ENCODE results near the gene PRPF6. TPM values are rescaled to one million over a fixed set of nuclear protein-coding genes. Genes with fewer than 3 reads are reported as not detected.

Gene PRPF6
- total and polyA plus RNA-seq, 2 of the 13 experiments (the other 11 are each of a cell fraction or from before 2014, with no cell fraction given), result 63.7 to 101 TPM

DNA sequence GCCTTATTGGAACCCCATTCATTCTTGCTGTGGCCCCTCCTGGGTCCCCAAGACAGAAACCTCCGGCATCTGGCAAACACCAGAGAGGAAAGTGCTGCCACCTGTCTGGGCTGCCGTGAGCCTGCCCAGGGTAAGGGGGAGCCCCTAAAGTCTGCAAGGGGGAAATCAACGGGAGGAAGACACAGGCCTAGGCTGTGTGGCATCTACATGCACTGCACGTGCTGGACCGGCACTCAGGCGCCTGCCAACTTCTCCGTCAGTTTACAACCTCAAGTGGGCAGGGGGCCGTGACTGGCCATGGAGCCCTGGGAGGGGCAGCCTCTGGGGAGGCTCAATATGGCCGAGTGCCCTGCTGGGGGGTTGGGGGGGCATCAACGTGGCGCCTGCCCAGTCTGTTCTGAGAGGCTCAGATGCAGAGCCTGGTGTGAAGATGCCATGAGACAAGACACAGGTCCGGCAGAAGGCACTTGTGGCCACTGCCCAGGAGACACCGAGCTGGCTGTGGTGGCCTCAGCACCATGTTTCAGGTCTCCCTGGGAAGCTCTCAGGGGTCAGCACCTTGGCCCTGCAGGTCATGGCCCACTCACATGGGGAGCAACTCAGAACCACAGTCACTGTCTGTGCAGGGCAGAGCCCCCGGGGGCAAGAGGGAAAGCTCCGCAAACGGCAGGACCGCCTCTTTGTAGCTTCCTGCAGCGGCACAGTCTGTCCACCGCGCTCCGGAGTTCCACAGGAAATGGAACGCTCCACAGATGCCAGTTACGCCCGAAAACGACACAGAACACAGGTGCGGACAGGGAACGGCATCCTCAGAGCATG is 33.1 kb upstream of the PRPF6 start (continued):
- TF ChIP-seq, protein P1, sequence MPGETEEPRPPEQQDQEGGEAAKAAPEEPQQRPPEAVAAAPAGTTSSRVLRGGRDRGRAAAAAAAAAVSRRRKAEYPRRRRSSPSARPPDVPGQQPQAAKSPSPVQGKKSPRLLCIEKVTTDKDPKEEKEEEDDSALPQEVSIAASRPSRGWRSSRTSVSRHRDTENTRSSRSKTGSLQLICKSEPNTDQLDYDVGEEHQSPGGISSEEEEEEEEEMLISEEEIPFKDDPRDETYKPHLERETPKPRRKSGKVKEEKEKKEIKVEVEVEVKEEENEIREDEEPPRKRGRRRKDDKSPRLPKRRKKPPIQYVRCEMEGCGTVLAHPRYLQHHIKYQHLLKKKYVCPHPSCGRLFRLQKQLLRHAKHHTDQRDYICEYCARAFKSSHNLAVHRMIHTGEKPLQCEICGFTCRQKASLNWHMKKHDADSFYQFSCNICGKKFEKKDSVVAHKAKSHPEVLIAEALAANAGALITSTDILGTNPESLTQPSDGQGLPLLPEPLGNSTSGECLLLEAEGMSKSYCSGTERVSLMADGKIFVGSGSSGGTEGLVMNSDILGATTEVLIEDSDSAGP (CRISPR knock-in tag; IDR thresholded peaks at IDR 0.05; ENCODE audit: borderline replicate concordance), result peak; percentile 32; the same call in 1 of the 2 replicates
- TF ChIP-seq AHR (CRISPR knock-in tag; IDR thresholded peaks at IDR 0.05), result 0 out of 2 replicates have a peak, but pooled peaks have one; percentile 6

DNA sequence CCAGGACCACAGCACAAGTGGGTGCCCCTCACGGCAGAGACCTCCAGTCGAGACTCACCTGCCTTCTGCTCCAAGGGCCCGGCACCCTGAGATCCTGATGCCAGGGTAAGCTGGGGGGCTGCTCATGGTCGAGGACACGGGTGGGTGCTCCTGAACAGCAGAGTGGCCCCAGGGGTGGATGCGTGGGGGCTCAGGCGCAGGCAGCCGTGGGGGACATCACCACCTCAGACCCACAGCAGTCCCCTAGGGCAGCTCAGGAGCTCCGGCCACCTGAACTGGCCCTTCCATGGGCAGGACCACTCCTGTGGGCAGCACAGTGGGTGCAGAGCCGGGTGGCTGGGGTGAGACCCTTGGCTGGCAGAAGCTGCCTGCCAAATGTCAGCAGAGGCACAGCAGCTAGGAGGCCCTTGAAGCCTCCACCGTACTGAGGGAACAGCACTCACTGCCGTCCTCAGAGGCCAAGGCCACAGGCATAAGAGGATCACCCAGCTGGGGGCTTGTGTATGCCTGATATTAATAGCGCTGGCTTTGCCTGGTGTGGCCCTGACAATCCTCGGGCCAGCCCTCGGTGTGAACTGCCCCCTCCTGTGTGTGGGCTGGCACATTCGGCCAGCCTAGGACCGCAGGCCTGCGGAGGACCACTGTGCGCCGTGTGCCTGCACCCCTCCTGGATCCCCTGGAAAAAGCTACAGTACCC is 30.1 kb upstream of the PRPF6 start:
- Histone ChIP-seq H3K4me2 (ENCODE audit: low read depth, low read length) (peak overlapping the region; percentile 4; the same call in 1 of the 2 replicates), H3K27ac (ENCODE audit: extremely low read length, insufficient read depth, low read length) (peak overlapping the region; percentile 13), H3K9me3 (ENCODE audit: low read length) (no peaks in the 10 kb centered on the region), H3K4me3 (replicated peaks in 1 of 3; ENCODE audit: insufficient read depth in 1 of 3, low read depth in 2 of 3, low read length in 3 of 3) (no peak overlapping the region), H3K36me3 (replicated peaks in 1 of 2; ENCODE audit: control insufficient read depth in 1 of 2, insufficient read depth in 2 of 2, low read length in 2 of 2) (peaks cover 15 to 22% of the 10 kb centered on the region in 2 experiments), H3K79me2 (ENCODE audit: insufficient read depth, low read length) (peaks cover 88% of the 10 kb centered on the region), H3K27me3 (ENCODE audit: control insufficient read depth in 1 of 2, insufficient read depth in 2 of 2, low read length in 2 of 2) (no peaks in the 10 kb centered on the region), H4K20me1 (ENCODE audit: insufficient read depth, low read length) (peaks cover 88% of the 10 kb centered on the region), H2AFZ (ENCODE audit: low read length) (no peak overlapping the region), H3K9ac (ENCODE audit: insufficient read depth, low read depth, low read length) (peak overlapping the region; percentile 10; the same call in 1 of the 2 replicates), H3K4me1 (ENCODE audit: insufficient read depth, low read length) (peaks cover 69% of the 10 kb centered on the region)
- FAIRE-seq (no peak), ATAC-seq (no peak), DNase-seq (ENCODE audit: low spot score) (no peak)
- 63% methylated on average over 6 of the region's 20 CpGs for WGBS (ENCODE audit: low lambda C conversion rate)
- BruUV-seq (replicated peaks), result no TSS peak
- ChIA-PET POLR2A (interaction anchor here (0.6 to 1.3 kb wide), 2 partner anchors 21 to 105 kb away, joined by 3 to 4 read pairs; no protein-coding TSS in a partner anchor), CTCF (ENCODE audit: low intra/inter-chr PET ratio, low total read pairs) (interaction anchor here (1.5 kb wide), 1 partner anchor 23 kb away, joined by 4 read pairs; no protein-coding TSS in a partner anchor)
- in situ Hi-C loops (cut with HindIII; ENCODE audit: extremely low pct_ligation_motif_present, low pct_unique_long_range_greater_than_20kb), result no loop called here
- intact Hi-C loops (cut with micrococcal nuclease; ENCODE audit: unreplicated experiment), result no loop called here
- TF ChIP-seq GABPB1 (CRISPR knock-in tag; IDR thresholded peaks at IDR 0.05) (0 out of 2 replicates have a peak, but pooled peaks have one; percentile 3), ZNF674 (CRISPR knock-in tag; IDR thresholded peaks at IDR 0.05; ENCODE audit: low read depth) (0 out of 2 replicates have a peak, but pooled peaks have one; percentile 30), NR2F6 (IDR thresholded peaks at IDR 0.05) (no peak), NR2F6 (CRISPR knock-in tag; IDR thresholded peaks at IDR 0.05) (no peak)
- TF ChIP-seq, protein P2, sequence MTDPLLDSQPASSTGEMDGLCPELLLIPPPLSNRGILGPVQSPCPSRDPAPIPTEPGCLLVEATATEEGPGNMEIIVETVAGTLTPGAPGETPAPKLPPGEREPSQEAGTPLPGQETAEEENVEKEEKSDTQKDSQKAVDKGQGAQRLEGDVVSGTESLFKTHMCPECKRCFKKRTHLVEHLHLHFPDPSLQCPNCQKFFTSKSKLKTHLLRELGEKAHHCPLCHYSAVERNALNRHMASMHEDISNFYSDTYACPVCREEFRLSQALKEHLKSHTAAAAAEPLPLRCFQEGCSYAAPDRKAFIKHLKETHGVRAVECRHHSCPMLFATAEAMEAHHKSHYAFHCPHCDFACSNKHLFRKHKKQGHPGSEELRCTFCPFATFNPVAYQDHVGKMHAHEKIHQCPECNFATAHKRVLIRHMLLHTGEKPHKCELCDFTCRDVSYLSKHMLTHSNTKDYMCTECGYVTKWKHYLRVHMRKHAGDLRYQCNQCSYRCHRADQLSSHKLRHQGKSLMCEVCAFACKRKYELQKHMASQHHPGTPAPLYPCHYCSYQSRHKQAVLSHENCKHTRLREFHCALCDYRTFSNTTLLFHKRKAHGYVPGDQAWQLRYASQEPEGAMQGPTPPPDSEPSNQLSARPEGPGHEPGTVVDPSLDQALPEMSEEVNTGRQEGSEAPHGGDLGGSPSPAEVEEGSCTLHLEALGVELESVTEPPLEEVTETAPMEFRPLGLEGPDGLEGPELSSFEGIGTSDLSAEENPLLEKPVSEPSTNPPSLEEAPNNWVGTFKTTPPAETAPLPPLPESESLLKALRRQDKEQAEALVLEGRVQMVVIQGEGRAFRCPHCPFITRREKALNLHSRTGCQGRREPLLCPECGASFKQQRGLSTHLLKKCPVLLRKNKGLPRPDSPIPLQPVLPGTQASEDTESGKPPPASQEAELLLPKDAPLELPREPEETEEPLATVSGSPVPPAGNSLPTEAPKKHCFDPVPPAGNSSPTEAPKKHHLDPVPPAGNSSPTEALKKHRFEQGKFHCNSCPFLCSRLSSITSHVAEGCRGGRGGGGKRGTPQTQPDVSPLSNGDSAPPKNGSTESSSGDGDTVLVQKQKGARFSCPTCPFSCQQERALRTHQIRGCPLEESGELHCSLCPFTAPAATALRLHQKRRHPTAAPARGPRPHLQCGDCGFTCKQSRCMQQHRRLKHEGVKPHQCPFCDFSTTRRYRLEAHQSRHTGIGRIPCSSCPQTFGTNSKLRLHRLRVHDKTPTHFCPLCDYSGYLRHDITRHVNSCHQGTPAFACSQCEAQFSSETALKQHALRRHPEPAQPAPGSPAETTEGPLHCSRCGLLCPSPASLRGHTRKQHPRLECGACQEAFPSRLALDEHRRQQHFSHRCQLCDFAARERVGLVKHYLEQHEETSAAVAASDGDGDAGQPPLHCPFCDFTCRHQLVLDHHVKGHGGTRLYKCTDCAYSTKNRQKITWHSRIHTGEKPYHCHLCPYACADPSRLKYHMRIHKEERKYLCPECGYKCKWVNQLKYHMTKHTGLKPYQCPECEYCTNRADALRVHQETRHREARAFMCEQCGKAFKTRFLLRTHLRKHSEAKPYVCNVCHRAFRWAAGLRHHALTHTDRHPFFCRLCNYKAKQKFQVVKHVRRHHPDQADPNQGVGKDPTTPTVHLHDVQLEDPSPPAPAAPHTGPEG (CRISPR knock-in tag; IDR thresholded peaks at IDR 0.05), result no peak
- TF ChIP-seq, protein P3, sequence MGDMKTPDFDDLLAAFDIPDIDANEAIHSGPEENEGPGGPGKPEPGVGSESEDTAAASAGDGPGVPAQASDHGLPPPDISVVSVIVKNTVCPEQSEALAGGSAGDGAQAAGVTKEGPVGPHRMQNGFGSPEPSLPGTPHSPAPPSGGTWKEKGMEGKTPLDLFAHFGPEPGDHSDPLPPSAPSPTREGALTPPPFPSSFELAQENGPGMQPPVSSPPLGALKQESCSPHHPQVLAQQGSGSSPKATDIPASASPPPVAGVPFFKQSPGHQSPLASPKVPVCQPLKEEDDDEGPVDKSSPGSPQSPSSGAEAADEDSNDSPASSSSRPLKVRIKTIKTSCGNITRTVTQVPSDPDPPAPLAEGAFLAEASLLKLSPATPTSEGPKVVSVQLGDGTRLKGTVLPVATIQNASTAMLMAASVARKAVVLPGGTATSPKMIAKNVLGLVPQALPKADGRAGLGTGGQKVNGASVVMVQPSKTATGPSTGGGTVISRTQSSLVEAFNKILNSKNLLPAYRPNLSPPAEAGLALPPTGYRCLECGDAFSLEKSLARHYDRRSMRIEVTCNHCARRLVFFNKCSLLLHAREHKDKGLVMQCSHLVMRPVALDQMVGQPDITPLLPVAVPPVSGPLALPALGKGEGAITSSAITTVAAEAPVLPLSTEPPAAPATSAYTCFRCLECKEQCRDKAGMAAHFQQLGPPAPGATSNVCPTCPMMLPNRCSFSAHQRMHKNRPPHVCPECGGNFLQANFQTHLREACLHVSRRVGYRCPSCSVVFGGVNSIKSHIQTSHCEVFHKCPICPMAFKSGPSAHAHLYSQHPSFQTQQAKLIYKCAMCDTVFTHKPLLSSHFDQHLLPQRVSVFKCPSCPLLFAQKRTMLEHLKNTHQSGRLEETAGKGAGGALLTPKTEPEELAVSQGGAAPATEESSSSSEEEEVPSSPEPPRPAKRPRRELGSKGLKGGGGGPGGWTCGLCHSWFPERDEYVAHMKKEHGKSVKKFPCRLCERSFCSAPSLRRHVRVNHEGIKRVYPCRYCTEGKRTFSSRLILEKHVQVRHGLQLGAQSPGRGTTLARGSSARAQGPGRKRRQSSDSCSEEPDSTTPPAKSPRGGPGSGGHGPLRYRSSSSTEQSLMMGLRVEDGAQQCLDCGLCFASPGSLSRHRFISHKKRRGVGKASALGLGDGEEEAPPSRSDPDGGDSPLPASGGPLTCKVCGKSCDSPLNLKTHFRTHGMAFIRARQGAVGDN (CRISPR knock-in tag; IDR thresholded peaks at IDR 0.05), result 0 out of 2 replicates have a peak, but pooled peaks have one; percentile 9

All from HepG2 (cell line).